NOMO-1 treated with dmso at 0.1 percent for 144 hours (cell line): Measurements from ENCODE around the gene IDH3G.

ENCODE experiments used
- DNase-seq: peaks from one replicate; lab custom pipeline; 2025; ENCODE audit not compliant: unreplicated experiment; lab: John Stamatoyannopoulos, UW

Gene IDH3G

DNA sequence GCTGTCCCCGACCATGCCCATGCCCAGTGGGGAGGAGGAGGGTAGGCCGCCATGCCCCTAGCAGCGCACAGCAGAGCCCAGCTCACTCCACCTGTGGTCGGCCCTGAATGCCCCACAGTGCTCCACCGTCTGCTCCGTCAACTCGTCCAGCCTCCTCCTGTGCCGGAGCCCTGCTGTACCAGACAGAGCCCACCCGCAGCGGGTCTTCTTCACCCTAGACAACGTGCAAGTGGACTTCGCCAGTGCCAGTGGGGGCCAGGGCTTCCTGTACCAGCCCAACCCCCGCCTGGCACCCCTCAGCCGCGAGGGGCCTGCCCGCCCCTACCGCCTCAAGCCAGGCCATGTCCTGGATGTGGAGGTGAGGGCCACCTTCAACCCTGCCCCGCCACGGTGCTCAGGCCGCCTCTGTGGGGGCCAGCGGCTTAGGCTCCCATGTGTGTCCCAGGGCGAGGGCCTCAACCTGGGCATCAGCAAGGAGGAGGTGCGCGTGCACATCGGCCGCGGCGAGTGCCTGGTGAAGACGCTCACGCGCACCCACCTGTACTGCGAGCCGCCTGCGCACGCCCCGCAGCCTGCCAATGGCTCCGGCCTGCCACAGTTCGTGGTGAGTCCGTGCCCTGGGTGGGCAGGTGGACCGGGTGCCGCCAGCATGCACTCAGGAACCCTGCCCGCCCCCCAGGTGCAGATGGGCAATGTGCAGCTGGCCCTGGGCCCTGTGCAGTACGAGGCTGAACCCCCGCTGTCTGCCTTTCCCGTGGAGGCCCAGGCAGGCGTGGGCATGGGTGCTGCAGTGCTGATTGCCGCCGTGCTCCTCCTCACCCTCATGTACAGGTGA is 20.2 kb downstream of the IDH3G start:
- no peak for DNase-seq

GRCh38 chrX:153773218-153773611 is 21.0 kb downstream of the IDH3G start:
- DNase-seq = no peak

- DNase-seq = no peak
Measured at GRCh38 chrX:153772316-153773217, 21.6 kb downstream of the IDH3G start.

DNA sequence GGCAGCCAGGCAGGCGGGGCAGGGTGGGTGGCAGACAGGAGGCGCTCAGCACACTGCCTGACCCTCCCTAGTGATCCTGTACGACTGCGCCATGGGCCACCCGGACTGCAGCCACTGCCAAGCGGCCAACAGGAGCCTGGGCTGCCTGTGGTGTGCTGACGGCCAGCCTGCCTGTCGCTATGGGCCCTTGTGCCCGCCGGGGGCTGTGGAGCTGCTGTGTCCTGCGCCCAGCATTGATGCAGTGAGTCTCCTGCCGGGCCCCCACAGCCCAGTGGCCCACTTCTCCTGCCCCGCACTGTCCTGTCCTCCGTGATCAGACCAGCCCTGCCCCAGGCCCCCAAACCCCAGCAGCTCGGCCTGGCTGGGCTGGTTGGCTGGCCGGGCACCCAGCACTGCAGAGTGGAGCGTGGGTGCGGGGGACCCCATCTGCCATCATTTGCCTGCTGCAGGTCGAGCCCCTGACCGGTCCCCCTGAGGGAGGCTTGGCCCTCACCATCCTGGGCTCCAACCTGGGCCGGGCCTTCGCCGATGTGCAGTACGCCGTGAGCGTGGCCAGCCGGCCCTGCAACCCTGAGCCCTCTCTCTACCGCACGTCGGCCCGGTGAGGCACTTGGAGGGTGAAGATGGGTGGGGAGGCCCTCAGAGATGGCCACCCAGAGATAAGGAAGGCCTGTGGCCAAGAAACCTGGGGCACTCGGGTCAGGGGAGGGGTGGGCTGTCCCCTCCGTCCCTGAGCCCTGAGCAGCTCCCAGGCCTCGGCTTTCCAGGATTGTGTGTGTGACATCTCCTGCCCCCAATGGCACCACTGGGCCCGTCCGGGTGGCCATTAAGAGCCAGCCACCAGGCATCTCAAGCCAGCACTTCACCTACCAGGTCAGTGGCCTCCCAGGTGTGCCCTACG is 22.5 kb downstream of the IDH3G start:
- DNase-seq = no peak

DNA sequence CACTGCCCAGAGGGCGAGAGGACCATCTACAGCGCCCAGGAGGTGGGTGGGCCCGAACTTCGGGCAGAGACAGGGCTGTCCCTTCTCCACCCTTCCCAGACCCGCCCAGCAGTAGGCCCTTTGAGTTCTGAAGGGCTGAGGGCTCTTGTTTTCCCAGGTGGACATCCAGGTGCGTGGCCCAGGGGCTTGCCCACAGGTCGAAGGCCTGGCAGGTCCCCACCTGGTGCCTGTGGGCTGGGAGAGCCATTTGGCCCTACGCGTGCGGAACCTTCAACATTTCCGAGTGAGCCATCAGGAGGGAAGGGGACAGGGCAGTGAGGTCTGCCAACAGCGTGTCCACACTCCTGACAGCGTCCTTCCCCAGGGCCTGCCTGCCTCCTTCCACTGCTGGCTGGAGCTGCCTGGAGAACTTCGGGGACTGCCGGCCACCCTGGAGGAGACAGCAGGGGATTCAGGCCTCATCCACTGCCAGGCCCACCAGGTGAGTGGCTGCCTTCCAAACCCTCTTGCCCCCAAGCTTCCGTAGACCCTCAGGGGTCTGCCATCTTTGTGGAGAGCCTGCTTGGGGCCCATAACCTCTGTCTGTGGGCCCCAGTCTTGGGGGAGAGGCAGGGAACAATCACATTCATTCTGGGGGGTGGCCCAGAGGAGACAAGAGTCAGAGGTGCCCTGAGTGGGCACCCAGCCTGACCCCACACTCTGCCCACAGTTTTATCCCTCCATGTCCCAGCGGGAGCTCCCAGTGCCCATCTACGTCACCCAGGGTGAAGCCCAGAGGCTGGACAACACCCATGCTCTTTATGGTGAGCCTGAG is 23.4 kb downstream of the IDH3G start:
- no peak for DNase-seq

GRCh38 chrX:153769865-153770600 is 24.1 kb downstream of the IDH3G start:
- DNase-seq = no peak

DNA sequence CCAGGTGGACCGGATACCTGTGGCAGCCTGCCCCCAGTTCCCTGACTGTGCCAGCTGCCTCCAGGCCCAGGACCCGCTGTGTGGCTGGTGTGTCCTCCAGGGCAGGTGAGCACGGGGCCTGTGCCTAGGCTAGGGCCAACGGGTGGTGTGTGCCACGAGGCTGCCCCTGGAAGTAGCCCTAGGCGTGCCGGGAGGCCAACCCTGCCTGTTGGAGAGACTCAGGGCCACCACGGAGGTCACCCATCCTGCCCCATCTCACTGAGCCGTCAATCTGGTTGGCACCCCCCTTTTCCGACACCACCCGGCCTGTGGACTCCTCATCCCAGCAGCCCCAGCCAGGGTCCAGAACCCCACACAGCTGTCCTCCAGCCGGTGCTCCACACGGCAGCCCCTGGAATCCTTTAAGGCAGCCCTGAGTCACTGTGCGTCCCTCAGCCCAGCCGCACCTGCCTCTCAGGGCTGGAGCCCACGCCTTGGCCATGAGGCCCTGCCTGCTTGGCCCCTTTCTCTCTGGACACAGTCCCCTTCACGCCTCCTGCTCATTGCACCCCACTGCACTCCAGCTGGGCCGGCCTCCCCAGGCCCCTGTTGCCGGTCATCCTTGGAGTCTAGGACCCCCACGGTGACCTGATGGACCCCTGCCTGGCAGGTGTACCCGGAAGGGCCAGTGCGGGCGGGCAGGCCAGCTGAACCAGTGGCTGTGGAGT is 24.9 kb downstream of the IDH3G start:
- no peak for DNase-seq

- no peak for DNase-seq
Measured at GRCh38 chrX:153768311-153769157, 25.6 kb downstream of the IDH3G start.

DNA sequence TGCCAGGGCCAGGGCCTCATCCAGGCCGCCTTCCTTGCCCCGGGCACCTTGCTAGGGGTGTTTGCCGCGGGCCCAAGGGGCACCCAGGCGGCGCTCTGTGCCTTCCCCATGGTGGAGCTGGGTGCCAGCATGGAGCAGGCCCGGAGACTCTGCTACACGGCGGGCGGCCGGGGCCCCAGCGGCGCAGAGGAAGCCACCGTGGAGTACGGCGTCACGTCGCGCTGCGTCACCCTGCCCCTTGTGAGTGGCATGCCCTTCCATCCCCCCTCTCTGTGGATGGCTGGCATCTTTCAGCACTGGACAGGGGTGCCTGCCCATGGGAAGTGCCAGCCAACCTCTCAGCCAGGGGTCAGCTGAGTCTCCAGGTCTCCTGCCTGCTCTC is 26.5 kb downstream of the IDH3G start:
- DNase-seq = no peak

DNA sequence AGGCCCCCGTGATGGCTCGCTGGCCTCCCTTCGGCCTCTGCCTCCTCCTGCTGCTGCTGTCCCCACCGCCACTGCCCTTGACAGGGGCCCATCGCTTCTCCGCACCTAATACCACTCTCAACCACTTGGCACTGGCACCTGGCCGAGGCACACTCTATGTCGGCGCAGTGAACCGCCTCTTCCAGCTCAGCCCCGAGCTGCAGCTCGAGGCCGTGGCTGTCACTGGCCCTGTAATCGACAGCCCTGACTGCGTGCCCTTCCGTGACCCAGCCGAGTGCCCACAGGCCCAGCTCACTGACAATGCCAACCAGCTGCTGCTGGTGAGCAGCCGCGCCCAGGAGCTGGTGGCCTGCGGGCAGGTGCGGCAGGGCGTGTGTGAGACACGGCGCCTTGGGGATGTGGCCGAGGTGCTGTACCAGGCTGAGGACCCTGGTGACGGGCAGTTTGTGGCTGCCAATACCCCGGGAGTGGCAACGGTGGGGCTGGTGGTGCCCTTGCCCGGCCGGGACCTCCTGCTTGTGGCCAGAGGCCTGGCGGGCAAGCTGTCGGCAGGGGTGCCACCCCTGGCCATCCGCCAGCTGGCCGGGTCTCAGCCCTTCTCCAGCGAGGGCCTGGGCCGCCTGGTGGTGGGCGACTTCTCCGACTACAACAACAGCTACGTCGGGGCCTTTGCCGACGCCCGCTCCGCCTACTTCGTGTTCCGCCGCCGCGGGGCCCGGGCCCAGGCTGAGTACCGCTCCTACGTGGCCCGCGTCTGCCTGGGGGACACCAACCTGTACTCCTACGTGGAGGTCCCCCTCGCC is 27.1 kb downstream of the IDH3G start:
- DNase-seq = no peak

GRCh38 chrX:153766098-153766817 is 27.9 kb downstream of the IDH3G start:
- DNase-seq = peak; percentile 45

DNA sequence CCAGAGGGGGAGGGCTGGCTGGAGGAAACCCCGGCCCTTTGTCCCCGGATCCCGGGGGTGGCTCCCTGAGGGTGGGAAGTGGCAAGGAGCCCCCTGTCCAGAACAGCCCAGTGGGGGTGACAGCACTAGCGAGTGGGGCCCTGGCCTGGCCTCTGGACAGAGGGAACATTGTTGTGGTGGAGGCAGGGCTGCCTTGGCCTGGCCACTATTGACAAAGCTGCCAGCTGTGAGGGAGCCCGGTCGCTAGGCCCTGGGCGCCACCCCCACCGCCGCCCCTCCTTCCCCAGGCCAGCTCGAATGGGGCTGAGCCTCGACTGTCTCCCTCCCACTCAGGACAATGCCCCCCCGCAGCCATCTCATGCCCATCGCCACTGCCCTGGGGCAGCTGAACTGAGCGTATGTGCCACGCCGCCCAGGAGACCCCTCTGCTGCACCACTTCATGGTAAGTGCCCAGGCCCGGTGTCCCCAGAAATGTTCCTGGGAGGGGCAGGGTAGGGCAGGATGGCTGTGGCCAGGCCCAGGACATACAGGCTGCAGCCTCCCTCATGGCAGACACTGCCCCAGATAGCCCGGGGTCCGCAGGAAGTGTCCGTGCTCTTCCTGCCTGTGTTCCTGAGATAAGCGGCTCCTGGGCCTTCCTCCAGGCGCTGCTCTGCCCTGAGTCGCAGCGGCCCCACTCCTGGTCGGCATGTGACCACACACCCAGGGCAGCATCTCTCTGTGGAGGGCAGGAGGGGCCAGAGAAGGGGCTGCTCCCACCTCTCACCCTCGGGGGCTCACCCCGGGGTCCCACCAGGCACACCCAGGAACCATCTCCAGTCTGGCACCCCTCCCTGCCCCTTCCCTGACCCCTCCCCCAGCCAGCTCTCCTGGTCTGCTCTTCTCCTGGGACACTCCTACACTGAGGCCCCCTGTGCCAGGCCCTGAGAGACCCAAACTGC is 28.8 kb downstream of the IDH3G start:
- DNase-seq = no peak

DNA sequence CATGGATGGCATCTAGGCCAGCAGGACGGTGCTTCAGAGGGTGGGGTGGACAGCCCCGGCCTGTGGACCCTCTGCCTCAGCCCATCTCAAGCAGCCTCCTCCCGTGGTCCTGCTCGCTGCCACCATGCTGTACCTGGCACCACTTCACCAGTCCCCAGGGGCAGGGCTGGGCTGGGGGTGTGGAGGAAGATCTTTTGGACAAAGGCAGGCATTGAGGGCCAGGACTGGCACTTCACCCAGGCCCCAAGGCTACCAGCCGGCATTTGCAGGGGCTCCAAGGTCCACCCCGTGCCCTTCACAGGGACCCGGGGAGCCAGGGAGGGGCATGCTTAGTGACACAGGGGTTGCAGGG is 29.4 kb downstream of the IDH3G start:
- no peak for DNase-seq

DNA sequence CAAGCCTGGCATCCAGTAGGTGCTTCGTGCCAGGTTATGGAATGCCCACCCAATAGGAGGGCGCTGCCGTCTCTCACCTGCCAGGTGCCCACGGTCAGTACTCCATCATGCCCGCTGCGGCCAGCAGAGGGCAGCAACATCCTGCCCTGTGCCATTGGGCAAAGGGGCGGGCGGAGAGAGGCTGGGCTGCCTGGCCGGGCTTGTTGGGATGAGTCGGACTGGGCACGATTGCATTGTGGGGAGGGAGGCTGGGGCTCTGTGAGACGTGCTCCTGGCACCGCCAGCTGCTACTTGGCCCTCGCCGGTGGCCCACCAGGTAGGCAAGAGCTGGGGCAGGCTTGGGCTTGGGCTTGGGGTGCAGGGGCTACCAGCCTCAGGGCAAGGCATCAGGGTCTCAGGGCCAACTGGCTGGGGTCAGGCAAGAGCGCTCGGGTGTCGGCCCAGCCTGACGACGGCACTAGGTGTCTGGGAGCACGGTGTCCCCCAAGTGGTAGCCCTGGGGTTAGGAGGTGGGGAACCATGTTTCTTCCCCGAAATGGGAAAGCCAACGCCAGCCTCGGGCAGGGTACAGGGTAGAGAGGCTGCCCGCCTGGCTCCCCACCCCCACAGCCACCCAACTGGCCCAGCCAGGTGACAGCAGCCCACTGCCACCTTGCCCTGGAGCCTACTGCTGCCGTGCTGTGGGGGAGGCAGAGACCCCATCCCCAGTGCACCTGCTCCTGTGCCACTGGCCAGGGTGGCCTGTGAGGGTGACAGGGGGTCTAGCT is 30.0 kb downstream of the IDH3G start, which contains the start of gene PLXNB3:
TSS of gene PLXNB3 (plus strand) at position 261 of the 767 bp plus-strand sequence. CDS start 1,287 bp downstream, outside the sequence.
- DNase-seq = peak; percentile 45
